Panc1 (cell line): ENCODE measurements around the gene IGFALS. TPM values are rescaled to one million over a fixed set of nuclear protein-coding genes. Genes with fewer than 3 reads are reported as not detected.
A peak's percentile ranks its signal among the peaks of the same experiment; 100 is the strongest.

Experiments
- ATAC-seq: fragments of 200-7000 bp; cut with Tn5 transposase; 2 replicates; pipeline ENCODE4 v1.9.1; 2020; ENCODE audit warnings: mild to moderate bottlenecking, moderate library complexity
- BruUV-seq: library from RNA; stranded (reverse); fragments of 400-500 nt; replicated peaks from 2 replicates; lab custom pipeline; 2021; lab: Mats Ljungman, UMichigan
- CTCF ChIA-PET: fragments of 300-600 bp; sonication (Branson Sonifier 250); formaldehyde crosslinking; loops from one replicate; lab custom pipeline; 2022; ENCODE audit warnings: antibody characterized with exemption; lab: Charles Lee
- POLR2A ChIA-PET: fragments of 300-600 bp; sonication (Branson Sonifier 250); formaldehyde crosslinking; loops from one replicate; lab custom pipeline; 2022; ENCODE audit warnings: antibody characterized with exemption; lab: Charles Lee
- DNase-seq: peaks from one replicate; pipeline ENCODE4 v3.0.0-alpha.2; 2010; ENCODE audit warnings: low read depth, low spot score
- H3K27ac ChIP-seq: 2 replicates; pipeline ENCODE4 v1.5.1; 2011; ENCODE audit warnings: mild to moderate bottlenecking, low read length, inconsistent platforms
- H3K27me3 ChIP-seq: fragments of 200-500 bp; sonication (Bioruptor generic); 2 replicates; pipeline ENCODE4 v1.6.0; 2014; ENCODE audit warnings: low read length, inconsistent platforms; ENCODE audit not compliant: control insufficient read depth, insufficient read depth
- H3K36me3 ChIP-seq: fragments of 200-500 bp; sonication (Bioruptor generic); 2 replicates; pipeline ENCODE4 v1.5.1; 2014; ENCODE audit warnings: inconsistent platforms, mild to moderate bottlenecking, low read length, moderate library complexity; ENCODE audit not compliant: control insufficient read depth, insufficient read depth
- H3K4me1 ChIP-seq: 2 replicates; pipeline ENCODE4 v1.5.1; 2011; ENCODE audit warnings: inconsistent platforms, mild to moderate bottlenecking, low read length, moderate library complexity; ENCODE audit not compliant: control insufficient read depth, insufficient read depth
- H3K4me3 ChIP-seq, 2 experiments: 2 replicates each; pipeline ENCODE4 v1.5.1; 2011 to 2012; ENCODE audit warnings: low read depth in 2 of 2, low read length in 2 of 2, mild to moderate bottlenecking in 2 of 2, inconsistent platforms in 1 of 2, moderate library complexity in 1 of 2
- H3K9me3 ChIP-seq: fragments of 200-500 bp; sonication (Bioruptor generic); 2 replicates; pipeline ENCODE4 v1.5.1; 2014; ENCODE audit warnings: low read depth, mild to moderate bottlenecking, inconsistent platforms, low read length, moderate library complexity; ENCODE audit not compliant: control insufficient read depth, insufficient read depth
- CTCF ChIP-seq: fragments of 450-650 bp; IDR thresholded peaks from 2 replicates; pipeline ENCODE4 v1.5.1; 2017; ENCODE audit warnings: mild to moderate bottlenecking
- POLR2AphosphoS5 ChIP-seq: IDR thresholded peaks from 2 replicates; pipeline ENCODE4 v1.6.1; 2012; ENCODE audit warnings: mild to moderate bottlenecking, low read depth, low read length, moderate library complexity
- REST ChIP-seq, 2 experiments: IDR thresholded peaks; 2 replicates each; pipeline ENCODE4 v1.6.1; 2011 to 2012; ENCODE audit warnings: low read depth in 2 of 2, control low read depth in 1 of 2, low read length in 1 of 2, mild to moderate bottlenecking in 1 of 2, moderate library complexity in 1 of 2; ENCODE audit not compliant: insufficient read depth in 1 of 2
- SIN3A ChIP-seq: IDR thresholded peaks from 2 replicates; pipeline ENCODE4 v1.6.1; 2012; ENCODE audit warnings: low read depth, mild to moderate bottlenecking, low read length, moderate library complexity, borderline replicate concordance; ENCODE audit not compliant: insufficient read depth
- TCF7L2 ChIP-seq: IDR thresholded peaks from 2 replicates; pipeline ENCODE4 v1.6.1; 2011; ENCODE audit warnings: mild to moderate bottlenecking, low read depth, low read length, inconsistent platforms
- in situ Hi-C: cut with HindIII; loops from 2 replicates; pipeline ENCODE4 v1.10.0; 2016; ENCODE audit warnings: low sequenced_read_pairs, low pct_unique_long_range_greater_than_20kb
- intact Hi-C: fragments of 100-400 bp; cut with micrococcal nuclease; formaldehyde crosslinking; loops from one replicate; pipeline ENCODE4 v1.10.0; 2022; ENCODE audit not compliant: unreplicated experiment
- total RNA-seq: library from RNA; stranded (reverse); gene quantifications from one replicate; pipeline ENCODE4 v1.2.1, GENCODE V29; 2021; ENCODE audit not compliant: unreplicated experiment

Gene IGFALS
- total RNA-seq, 1 experiment from 2014 or later, result 0.10 TPM

- Histone ChIP-seq H3K36me3 (no peaks in the 10 kb centered on the region; the same call in 1 of the 2 replicates), H3K4me1 (peaks cover 51% of the 10 kb centered on the region), H3K27me3 (no peaks in the 10 kb centered on the region), H3K27ac (peak overlapping the region; percentile 95), H3K9me3 (no peaks in the 10 kb centered on the region), H3K4me3 (peak overlapping the region; percentile 60 to 71)
- ATAC-seq (no peak), DNase-seq (no peak)
- intact Hi-C loops, result loop anchor here (10.0 kb wide), 1 partner anchor 1089 kb away; the partner anchor contains the start of genes JMJD8 and STUB1
- in situ Hi-C loops, result no loop called here
- TF ChIP-seq REST (IDR thresholded peaks at IDR 0.05; ENCODE audit: insufficient read depth in 1 of 2, low read depth in 2 of 2, low read length in 1 of 2) (no peak), TCF7L2 (no peak), SIN3A (no peak), POLR2AphosphoS5 (no peak), CTCF (no peak; the same call in 1 of the 2 replicates)
- ChIA-PET POLR2A (no interaction called here), CTCF (interaction anchor here (1.3 kb wide), 1 partner anchor 9 kb away, joined by 5 read pairs; the partner anchor contains the start of genes NUBP2 and SPSB3)
- BruUV-seq, result no TSS peak
Measured at GRCh38 chr16:1773703-1774447, 19.6 kb downstream of the IGFALS start.

- no peak for DNase-seq
- TF ChIP-seq CTCF (peak; percentile 94), POLR2AphosphoS5 (peak; percentile 67), REST (IDR thresholded peaks at IDR 0.05; ENCODE audit: insufficient read depth in 1 of 2, low read depth in 2 of 2, low read length in 1 of 2) (0 out of 4 replicates have a peak, but pooled peaks of 1 of the 2 experiments have one; percentile 6), SIN3A (peak; percentile 89; the same call in 1 of the 2 replicates), TCF7L2 (no peak)
- POLR2A ChIA-PET, result no interaction called here
- TSS peak; percentile 17 for BruUV-seq
- CTCF ChIA-PET, result interaction anchor here (0.7 to 1.3 kb wide), 2 partner anchors 10 to 308 kb away, joined by 5 to 10 read pairs; partner anchors contain the start of genes NUBP2 and SPSB3
- H3K4me1 ChIP-seq, result peaks cover 46% of the 10 kb centered on the region
- H3K36me3 ChIP-seq, result no peaks in the 10 kb centered on the region; the same call in 1 of the 2 replicates
- peak within 1 kb of the TSS; percentile 95 for H3K27ac ChIP-seq
- H3K9me3 ChIP-seq, result no peaks in the 10 kb centered on the region
- peak; percentile 48 for ATAC-seq
- intact Hi-C loops, result loop anchor here (10.0 kb wide), 1 partner anchor 1088 kb away; the partner anchor contains the start of genes JMJD8 and STUB1
- no peaks in the 10 kb centered on the region for H3K27me3 ChIP-seq
- H3K4me3 ChIP-seq, result peak within 1 kb of the TSS; percentile 60 to 71
- in situ Hi-C loops, result no loop called here
Measured at GRCh38 chr16:1772908-1773702, 20.4 kb downstream of the IGFALS start, which contains the start of gene MRPS34. Gene MRPS34, minus strand, starts transcription at chr16:1773134. Its CDS starts 15 bp downstream, at chr16:1773119.
